Esophagus muscularis mucosa (tissue), 4 donors: Measurements from ENCODE around the gene GNA12.

Experiments
- EP300 ChIP-seq: sonication (generic); formaldehyde crosslinking; IDR thresholded peaks from one replicate; pipeline ENCODE4 v1.6.1; 2017; ENCODE audit warnings: antibody characterized with exemption
- POLR2A ChIP-seq: fragments of 450-650 bp; IDR thresholded peaks from one replicate; pipeline ENCODE4 v1.6.1; 2017; ENCODE audit warnings: antibody characterized with exemption, moderate library complexity, mild to moderate bottlenecking, low read depth
- POLR2AphosphoS5 ChIP-seq, 2 donors: sonication (generic); formaldehyde crosslinking; IDR thresholded peaks; one replicate each; pipeline ENCODE4 v1.6.1; 2017; ENCODE audit warnings: antibody characterized with exemption in 2 of 2
- TF ChIP-seq, protein P1 (sequence below), 3 experiments: fragments of 200-600 bp in 2 of 3; fragments of 450-650 bp in 1 of 3; sonication (generic) in 2 of 3; IDR thresholded peaks; one replicate each; pipeline ENCODE4 v1.5.1; 2017 to 2019; ENCODE audit warnings: antibody characterized with exemption in 3 of 3, mild to moderate bottlenecking in 2 of 3, moderate library complexity in 1 of 3

DNA sequence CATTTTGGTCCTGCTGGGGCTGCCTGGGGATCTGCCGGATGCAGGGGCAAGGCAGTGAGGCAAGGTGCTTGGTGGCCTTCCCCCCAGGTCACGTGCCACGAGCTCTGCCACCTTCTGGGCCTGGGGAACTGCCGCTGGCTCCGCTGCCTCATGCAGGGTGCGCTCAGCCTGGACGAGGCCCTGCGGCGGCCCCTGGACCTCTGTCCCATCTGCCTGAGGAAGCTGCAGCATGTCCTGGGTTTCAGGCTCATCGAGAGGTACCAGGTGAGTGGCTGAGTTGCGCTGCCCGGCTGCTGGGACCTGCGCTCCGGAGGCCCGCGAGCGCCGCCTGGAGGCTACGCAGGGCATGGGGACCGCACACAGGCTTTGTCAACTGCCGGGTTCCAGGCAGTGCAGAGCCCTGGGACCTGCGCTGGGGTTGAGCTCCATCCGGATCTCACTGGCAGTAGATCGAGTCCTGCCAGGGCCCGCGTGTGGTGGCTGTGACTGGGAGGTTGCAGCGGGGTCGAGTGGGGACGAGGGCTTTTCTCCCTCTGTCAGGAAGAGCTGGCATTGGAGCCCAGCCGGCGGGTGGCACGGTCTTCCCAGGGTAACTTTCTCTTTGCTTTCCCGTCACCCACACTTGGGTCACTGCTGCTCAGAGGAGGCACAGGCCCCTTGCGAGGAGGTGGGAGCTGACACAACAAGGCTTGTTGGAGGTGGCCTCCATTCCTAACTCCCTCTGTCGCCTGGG lies 134.4 kb downstream of the GNA12 start:
- TF ChIP-seq, protein P1, sequence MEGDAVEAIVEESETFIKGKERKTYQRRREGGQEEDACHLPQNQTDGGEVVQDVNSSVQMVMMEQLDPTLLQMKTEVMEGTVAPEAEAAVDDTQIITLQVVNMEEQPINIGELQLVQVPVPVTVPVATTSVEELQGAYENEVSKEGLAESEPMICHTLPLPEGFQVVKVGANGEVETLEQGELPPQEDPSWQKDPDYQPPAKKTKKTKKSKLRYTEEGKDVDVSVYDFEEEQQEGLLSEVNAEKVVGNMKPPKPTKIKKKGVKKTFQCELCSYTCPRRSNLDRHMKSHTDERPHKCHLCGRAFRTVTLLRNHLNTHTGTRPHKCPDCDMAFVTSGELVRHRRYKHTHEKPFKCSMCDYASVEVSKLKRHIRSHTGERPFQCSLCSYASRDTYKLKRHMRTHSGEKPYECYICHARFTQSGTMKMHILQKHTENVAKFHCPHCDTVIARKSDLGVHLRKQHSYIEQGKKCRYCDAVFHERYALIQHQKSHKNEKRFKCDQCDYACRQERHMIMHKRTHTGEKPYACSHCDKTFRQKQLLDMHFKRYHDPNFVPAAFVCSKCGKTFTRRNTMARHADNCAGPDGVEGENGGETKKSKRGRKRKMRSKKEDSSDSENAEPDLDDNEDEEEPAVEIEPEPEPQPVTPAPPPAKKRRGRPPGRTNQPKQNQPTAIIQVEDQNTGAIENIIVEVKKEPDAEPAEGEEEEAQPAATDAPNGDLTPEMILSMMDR (IDR thresholded peaks at IDR 0.05), result peak; percentile 62 to 91 (median 73)
- TF ChIP-seq POLR2AphosphoS5 (IDR thresholded peaks at IDR 0.05) (no peak), POLR2A (no peak), EP300 (no peak)
